GM23248 (cell line): ENCODE data around the gene CDYL. TPM values are rescaled to one million over a fixed set of nuclear protein-coding genes. Genes with fewer than 3 reads are reported as not detected.
"Not testable (repeated sequence)": the region's sequence is repeated elsewhere in the genome, so short reads cannot be mapped to it uniquely, and the experiment has no call there.

Experiments
- DNase-seq: peaks from one replicate; pipeline ENCODE4 v3.0.0-alpha.2; 2015
- H2AFZ ChIP-seq: fragments of 200-600 bp; sonication (generic); 2 replicates; pipeline ENCODE4 v1.6.1; 2016; ENCODE audit warnings: antibody characterized with exemption
- H3F3A ChIP-seq: fragments of 200-600 bp; sonication (generic); 2 replicates; pipeline ENCODE4 v1.6.1; 2016; ENCODE audit warnings: mild to moderate bottlenecking, antibody characterized with exemption, mixed run types; ENCODE audit not compliant: insufficient read depth
- H3K27ac ChIP-seq: fragments of 200-600 bp; sonication (generic); 2 replicates; pipeline ENCODE4 v1.5.1; 2016; ENCODE audit warnings: mild to moderate bottlenecking
- H3K27me3 ChIP-seq: fragments of 200-600 bp; sonication (generic); replicated peaks from 2 replicates; pipeline ENCODE4 v1.6.1; 2016; ENCODE audit warnings: mild to moderate bottlenecking; ENCODE audit not compliant: insufficient read depth
- H3K36me3 ChIP-seq: fragments of 200-600 bp; sonication (generic); 2 replicates; pipeline ENCODE4 v1.6.1; 2016; ENCODE audit warnings: low read depth, mild to moderate bottlenecking
- H3K4me1 ChIP-seq: fragments of 200-600 bp; sonication (generic); 2 replicates; pipeline ENCODE4 v1.6.1; 2016; ENCODE audit warnings: mild to moderate bottlenecking; ENCODE audit not compliant: insufficient read depth
- H3K4me2 ChIP-seq: fragments of 200-600 bp; sonication (generic); one replicate; pipeline ENCODE4 v1.6.1; 2016; ENCODE audit warnings: mild to moderate bottlenecking; ENCODE audit not compliant: unreplicated experiment
- H3K4me3 ChIP-seq: fragments of 200-600 bp; sonication (generic); 2 replicates; pipeline ENCODE4 v1.5.1; 2016; ENCODE audit warnings: mild to moderate bottlenecking
- H3K79me2 ChIP-seq: fragments of 200-600 bp; sonication (generic); 2 replicates; pipeline ENCODE4 v1.6.1; 2016; ENCODE audit warnings: mild to moderate bottlenecking; ENCODE audit not compliant: insufficient read depth
- H3K9ac ChIP-seq: fragments of 200-600 bp; sonication (generic); 2 replicates; pipeline ENCODE4 v1.6.1; 2016; ENCODE audit warnings: mild to moderate bottlenecking
- H3K9me2 ChIP-seq: fragments of 200-600 bp; sonication (generic); 2 replicates; pipeline ENCODE4 v1.6.1; 2016; ENCODE audit warnings: mixed run types, mild to moderate bottlenecking, moderate library complexity; ENCODE audit not compliant: insufficient read depth
- H3K9me3 ChIP-seq: fragments of 200-600 bp; sonication (generic); one replicate; pipeline ENCODE4 v1.6.1; 2017; ENCODE audit warnings: low read depth
- H4K20me1 ChIP-seq: fragments of 200-600 bp; sonication (generic); 2 replicates; pipeline ENCODE4 v1.6.0; 2016; ENCODE audit not compliant: insufficient read depth
- EZH2 ChIP-seq: fragments of 200-600 bp; sonication (generic); IDR thresholded peaks from 2 replicates; pipeline ENCODE4 v1.6.1; 2018; ENCODE audit warnings: antibody characterized with exemption, mild to moderate bottlenecking; ENCODE audit not compliant: insufficient read depth, poor library complexity, severe bottlenecking
- EZH2phosphoT487 ChIP-seq: fragments of 200-600 bp; sonication (generic); IDR thresholded peaks from 2 replicates; pipeline ENCODE4 v1.6.1; 2018; ENCODE audit warnings: antibody characterized with exemption, moderate library complexity, mild to moderate bottlenecking, low read depth; ENCODE audit not compliant: insufficient read depth
- WGBS, 2 experiments: methylation state at CpG; one replicate each; pipeline ENCODE4 v1.1.6; 2015 to 2017; ENCODE audit warnings: low lambda C conversion rate in 2 of 2, low coverage in 1 of 2; ENCODE audit errors: missing lambda C conversion rate in 2 of 2; 5-methylcytosine and 5-hydroxymethylcytosine counted together
- in situ Hi-C: fragments of 300-500 bp; cut with MboI; formaldehyde crosslinking; loops from 2 replicates; pipeline ENCODE4 v1.15.0; 2020
- polyA plus RNA-seq: library from polyadenylated mRNA; unstranded; fragments of >200 nt; fragmentation: Nextera tagmentation; extraction: Ambion mirVana; gene quantifications from 2 replicates; pipeline ENCODE4 v1.2.1, GENCODE V29; 2016
- total RNA-seq: library from RNA; depleted of rRNA; stranded (reverse); fragments of >200 nt; shearing (Covaris generic); gene quantifications from 2 replicates; pipeline ENCODE4 v1.2.3, GENCODE V29; 2014

Gene CDYL
- total and polyA plus RNA-seq, 2 experiments from 2014 or later, result 7.9 to 27.9 TPM

GRCh38 chr6:4828187-4828698, 52.0 kb downstream of the CDYL start:
- Histone ChIP-seq H3K27me3 (no peaks in the 10 kb centered on the region), H3K27ac (no peak overlapping the region), H3K36me3 (no peaks in the 10 kb centered on the region), H3K9me2 (no peaks in the 10 kb centered on the region), H4K20me1 (no peaks in the 10 kb centered on the region), H3F3A (no peaks in the 10 kb centered on the region), H3K4me1 (no peaks in the 10 kb centered on the region), H2AFZ (no peak overlapping the region), H3K79me2 (peaks cover 83% of the 10 kb centered on the region), H3K9me3 (peaks cover 3% of the 10 kb centered on the region), H3K9ac (no peak overlapping the region), H3K4me2 (no peak overlapping the region), H3K4me3 (no peak overlapping the region)
- 97 to 98% methylated on average over 3 of the region's 3 CpGs for WGBS, 2 experiments
- in situ Hi-C loops, result no loop called here
- no peak for TF ChIP-seq EZH2
- TF ChIP-seq EZH2phosphoT487, result no peak
- DNase-seq, result no peak

GRCh38 chr6:4829089-4829488, 52.9 kb downstream of the CDYL start:
- Histone ChIP-seq H3K36me3 (no peaks in the 10 kb centered on the region), H3K9ac (no peak overlapping the region), H3K9me2 (no peaks in the 10 kb centered on the region), H3F3A (no peaks in the 10 kb centered on the region), H3K27ac (no peak overlapping the region), H3K4me1 (no peaks in the 10 kb centered on the region), H3K4me2 (no peak overlapping the region), H3K79me2 (peaks cover 75% of the 10 kb centered on the region), H3K27me3 (no peaks in the 10 kb centered on the region), H4K20me1 (no peaks in the 10 kb centered on the region), H3K4me3 (no peak overlapping the region), H2AFZ (no peak overlapping the region), H3K9me3 (peaks cover 3% of the 10 kb centered on the region)
- no peak for DNase-seq
- in situ Hi-C loops, result no loop called here
- no peak for TF ChIP-seq EZH2
- TF ChIP-seq EZH2phosphoT487, result no peak

- H4K20me1 ChIP-seq, H3K9me2 ChIP-seq, H3K4me1 ChIP-seq, H3K4me3 ChIP-seq, H3K9ac ChIP-seq, H3K9me3 ChIP-seq, H3K27ac ChIP-seq, H3K27me3 ChIP-seq, DNase-seq, H3K4me2 ChIP-seq, H3K36me3 ChIP-seq, H2AFZ ChIP-seq, H3F3A ChIP-seq, in situ Hi-C loops: not testable (repeated sequence)
- peaks cover 71% of the 10 kb centered on the region for H3K79me2 ChIP-seq
- WGBS, 2 experiments, result 98% methylated on average over 13 of the region's 13 CpGs
These were observed 59.3 kb downstream of the CDYL start for GRCh38 chr6:4835540-4835939.

GRCh38 chr6:4840169-4840568, 64.0 kb downstream of the CDYL start:
- TF ChIP-seq EZH2phosphoT487, result no peak
- Histone ChIP-seq H2AFZ (no peak overlapping the region), H3K36me3 (no peaks in the 10 kb centered on the region), H3K9me3 (peaks cover 2% of the 10 kb centered on the region), H3K27ac (no peak overlapping the region), H3K4me2 (no peak overlapping the region), H3F3A (no peaks in the 10 kb centered on the region), H4K20me1 (peaks cover 9% of the 10 kb centered on the region), H3K9me2 (no peaks in the 10 kb centered on the region), H3K27me3 (no peaks in the 10 kb centered on the region), H3K79me2 (peaks cover 98% of the 10 kb centered on the region), H3K9ac (no peak overlapping the region), H3K4me3 (no peak overlapping the region), H3K4me1 (no peaks in the 10 kb centered on the region)
- DNase-seq, result no peak
- WGBS, 2 experiments, result 96 to 100% methylated on average over 3 of the region's 3 CpGs
- in situ Hi-C loops, result no loop called here

GRCh38 chr6:4844108-4844507, 67.9 kb downstream of the CDYL start:
- H3K4me3 ChIP-seq, result no peak overlapping the region
- no peaks in the 10 kb centered on the region for H3F3A ChIP-seq
- no peak overlapping the region for H2AFZ ChIP-seq
- H3K27ac ChIP-seq, result no peak overlapping the region
- no peaks in the 10 kb centered on the region for H3K9me2 ChIP-seq
- H3K27me3 ChIP-seq, result no peaks in the 10 kb centered on the region
- no peak for DNase-seq
- no peaks in the 10 kb centered on the region for H3K36me3 ChIP-seq
- H4K20me1 ChIP-seq, result peaks cover 26% of the 10 kb centered on the region
- H3K79me2 ChIP-seq, result peaks cover 98% of the 10 kb centered on the region
- in situ Hi-C loops, result no loop called here
- no peak overlapping the region for H3K4me2 ChIP-seq
- no peak overlapping the region for H3K9ac ChIP-seq
- no peaks in the 10 kb centered on the region for H3K4me1 ChIP-seq
- TF ChIP-seq EZH2, result no peak
- no peak for TF ChIP-seq EZH2phosphoT487
- peaks cover 2% of the 10 kb centered on the region for H3K9me3 ChIP-seq
- WGBS, 2 experiments, result 92% methylated on average over 7 of the region's 7 CpGs
